Measurements from ENCODE around the gene FBXL7.

DNA sequence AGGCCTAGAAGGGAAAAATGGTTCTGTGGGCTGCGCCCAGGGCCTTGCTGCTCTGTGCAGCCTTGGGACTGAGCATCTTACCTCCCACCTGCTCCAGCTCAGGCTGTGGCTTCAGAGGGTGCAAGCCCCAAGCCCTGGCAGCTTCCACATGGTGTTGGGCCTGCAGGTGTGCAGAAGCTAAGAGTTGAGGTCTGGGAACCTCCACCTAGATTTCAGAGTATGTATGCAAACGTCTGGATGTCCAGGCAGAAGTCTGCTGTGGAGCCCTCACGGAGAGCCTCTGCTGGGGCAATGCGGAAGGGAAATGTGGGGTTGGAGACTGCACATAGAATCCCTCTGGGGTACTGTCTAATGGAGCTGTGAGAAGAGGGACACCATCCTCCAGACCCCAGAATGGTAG lies 36.0 kb downstream of the FBXL7 start:
- no peak for TF ChIP-seq STAT6 (CRISPR knock-in tag; IDR thresholded peaks at IDR 0.05)
- no peak for TF ChIP-seq GABPA (tag; conservative IDR thresholded peaks at IDR 0.05; ENCODE audit: low read depth)
- TF ChIP-seq E2F8 (IDR thresholded peaks at IDR 0.05; ENCODE audit: low read depth, partially characterized antibody), result no peak
- TF ChIP-seq, protein P1, sequence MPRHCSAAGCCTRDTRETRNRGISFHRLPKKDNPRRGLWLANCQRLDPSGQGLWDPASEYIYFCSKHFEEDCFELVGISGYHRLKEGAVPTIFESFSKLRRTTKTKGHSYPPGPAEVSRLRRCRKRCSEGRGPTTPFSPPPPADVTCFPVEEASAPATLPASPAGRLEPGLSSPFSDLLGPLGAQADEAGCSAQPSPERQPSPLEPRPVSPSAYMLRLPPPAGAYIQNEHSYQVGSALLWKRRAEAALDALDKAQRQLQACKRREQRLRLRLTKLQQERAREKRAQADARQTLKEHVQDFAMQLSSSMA (CRISPR knock-in tag; IDR thresholded peaks at IDR 0.05), result no peak
- TF ChIP-seq HOXB6 (CRISPR knock-in tag; IDR thresholded peaks at IDR 0.05; ENCODE audit: borderline replicate concordance), result no peak
- TF ChIP-seq, protein P2, sequence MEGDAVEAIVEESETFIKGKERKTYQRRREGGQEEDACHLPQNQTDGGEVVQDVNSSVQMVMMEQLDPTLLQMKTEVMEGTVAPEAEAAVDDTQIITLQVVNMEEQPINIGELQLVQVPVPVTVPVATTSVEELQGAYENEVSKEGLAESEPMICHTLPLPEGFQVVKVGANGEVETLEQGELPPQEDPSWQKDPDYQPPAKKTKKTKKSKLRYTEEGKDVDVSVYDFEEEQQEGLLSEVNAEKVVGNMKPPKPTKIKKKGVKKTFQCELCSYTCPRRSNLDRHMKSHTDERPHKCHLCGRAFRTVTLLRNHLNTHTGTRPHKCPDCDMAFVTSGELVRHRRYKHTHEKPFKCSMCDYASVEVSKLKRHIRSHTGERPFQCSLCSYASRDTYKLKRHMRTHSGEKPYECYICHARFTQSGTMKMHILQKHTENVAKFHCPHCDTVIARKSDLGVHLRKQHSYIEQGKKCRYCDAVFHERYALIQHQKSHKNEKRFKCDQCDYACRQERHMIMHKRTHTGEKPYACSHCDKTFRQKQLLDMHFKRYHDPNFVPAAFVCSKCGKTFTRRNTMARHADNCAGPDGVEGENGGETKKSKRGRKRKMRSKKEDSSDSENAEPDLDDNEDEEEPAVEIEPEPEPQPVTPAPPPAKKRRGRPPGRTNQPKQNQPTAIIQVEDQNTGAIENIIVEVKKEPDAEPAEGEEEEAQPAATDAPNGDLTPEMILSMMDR (IDR thresholded peaks at IDR 0.05 in 2 of 3, conservative IDR thresholded peaks at IDR 0.05 in 1 of 3; ENCODE audit: insufficient read depth in 2 of 3, low read depth in 1 of 3, low read length in 3 of 3), result no peak

Data from K562 (cell line).